ENCODE results near the gene SNCAIP. TPM values are rescaled to one million over a fixed set of nuclear protein-coding genes. Genes with fewer than 3 reads are reported as not detected.

The SNCAIP gene
- total RNA-seq, 1 experiment from 2014 or later: 3.0 TPM

DNA sequence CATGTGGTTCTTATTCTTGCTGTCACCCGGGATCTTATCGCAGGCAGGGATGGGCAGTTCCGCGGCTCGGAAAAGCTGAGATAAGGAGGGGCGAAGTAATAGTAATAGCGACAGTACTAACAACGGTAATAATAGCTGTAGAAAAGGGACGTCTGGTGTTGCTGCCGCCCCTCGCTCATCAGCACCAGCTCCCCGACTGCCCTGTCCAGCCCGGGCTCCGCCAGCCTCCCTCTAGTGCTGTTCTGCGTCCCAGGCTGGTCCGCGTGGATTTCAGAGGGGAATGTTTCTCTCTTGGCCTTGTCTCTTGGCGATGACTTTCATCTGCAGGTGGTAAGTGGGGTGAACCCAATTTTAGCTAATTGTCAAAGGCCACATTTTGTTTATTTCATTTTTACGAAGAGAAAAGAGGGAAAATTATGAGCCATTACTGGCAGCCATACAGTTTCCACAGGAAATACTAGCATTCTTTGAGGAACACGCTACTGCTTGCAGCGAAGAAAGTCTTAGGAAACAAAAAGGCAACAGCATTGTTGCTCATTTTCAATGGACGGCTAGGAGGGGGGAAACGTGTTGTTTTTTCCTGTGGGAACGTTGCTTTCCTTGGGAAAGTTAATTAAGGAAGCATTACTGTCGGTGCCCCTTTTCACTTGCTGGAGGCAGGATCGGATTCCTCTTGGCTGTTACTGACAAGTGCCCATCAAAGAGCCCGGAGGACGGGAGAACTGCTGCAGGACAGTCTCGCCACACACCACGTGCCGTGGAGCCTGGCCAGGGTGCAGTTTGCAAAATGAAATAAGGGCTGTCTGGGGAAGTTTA is 762 bp downstream of the SNCAIP start:
- no peak overlapping the region for H3K4ac ChIP-seq (ENCODE audit: low read depth, low read length)
- no peak overlapping the region for H2BK12ac ChIP-seq (ENCODE audit: insufficient read length, low read depth, low read length)
- H3K36me3 Mint-ChIP-seq (ENCODE audit: insufficient read depth in 1 of 3, low read depth in 3 of 3): peaks cover 0 to 2% (median 0%) of the 10 kb centered on the region in 3 experiments; a peak in 4 of 7 replicates
- H3K27ac ChIP-seq (ENCODE audit: insufficient read length, low read depth, low read length): no peak overlapping the region
- H3T11ph ChIP-seq (ENCODE audit: low read length): no peak overlapping the region
- peaks cover 12% of the 10 kb centered on the region for H3K27me3 ChIP-seq (ENCODE audit: insufficient read depth, low read length)
- no peak overlapping the region for H2BK15ac ChIP-seq (ENCODE audit: low read depth, low read length)
- no peak overlapping the region for H4K5ac ChIP-seq (ENCODE audit: insufficient read length, low read depth, low read length)
- H3K4me3 Mint-ChIP-seq: peak overlapping the region; percentile 71 to 93
- no peak overlapping the region for H3K56ac ChIP-seq (ENCODE audit: insufficient read length, low read depth, low read length)
- TF ChIP-seq, protein P1, sequence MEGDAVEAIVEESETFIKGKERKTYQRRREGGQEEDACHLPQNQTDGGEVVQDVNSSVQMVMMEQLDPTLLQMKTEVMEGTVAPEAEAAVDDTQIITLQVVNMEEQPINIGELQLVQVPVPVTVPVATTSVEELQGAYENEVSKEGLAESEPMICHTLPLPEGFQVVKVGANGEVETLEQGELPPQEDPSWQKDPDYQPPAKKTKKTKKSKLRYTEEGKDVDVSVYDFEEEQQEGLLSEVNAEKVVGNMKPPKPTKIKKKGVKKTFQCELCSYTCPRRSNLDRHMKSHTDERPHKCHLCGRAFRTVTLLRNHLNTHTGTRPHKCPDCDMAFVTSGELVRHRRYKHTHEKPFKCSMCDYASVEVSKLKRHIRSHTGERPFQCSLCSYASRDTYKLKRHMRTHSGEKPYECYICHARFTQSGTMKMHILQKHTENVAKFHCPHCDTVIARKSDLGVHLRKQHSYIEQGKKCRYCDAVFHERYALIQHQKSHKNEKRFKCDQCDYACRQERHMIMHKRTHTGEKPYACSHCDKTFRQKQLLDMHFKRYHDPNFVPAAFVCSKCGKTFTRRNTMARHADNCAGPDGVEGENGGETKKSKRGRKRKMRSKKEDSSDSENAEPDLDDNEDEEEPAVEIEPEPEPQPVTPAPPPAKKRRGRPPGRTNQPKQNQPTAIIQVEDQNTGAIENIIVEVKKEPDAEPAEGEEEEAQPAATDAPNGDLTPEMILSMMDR (conservative IDR thresholded peaks at IDR 0.05): no peak
- peaks cover 29 to 31% of the 10 kb centered on the region in 2 experiments for H3K4me1 Mint-ChIP-seq
- peak overlapping the region; percentile 96 for H3K4me2 ChIP-seq (ENCODE audit: insufficient read depth, insufficient read length, low read length)
- no peak overlapping the region for H4K8ac ChIP-seq (replicated peaks; ENCODE audit: insufficient read length, low read depth, low read length)
- peaks cover 61% of the 10 kb centered on the region for H3K27me3 Mint-ChIP-seq (ENCODE audit: low read depth)
- no peak overlapping the region; the same call in 1 of the 2 replicates for H3K14ac ChIP-seq (ENCODE audit: insufficient read depth, low read length)
- no peak overlapping the region for H3K9ac ChIP-seq (ENCODE audit: extremely low read depth, insufficient read length, low read length)
- peak; percentile 33 for DNase-seq
- no peaks in the 10 kb centered on the region for H3K79me2 ChIP-seq (ENCODE audit: insufficient read depth, low read length)
- H2BK5ac ChIP-seq (ENCODE audit: insufficient read length, low read length): no peak overlapping the region
- H3K9me3 Mint-ChIP-seq: no peaks in the 10 kb centered on the region
- no peaks in the 10 kb centered on the region for H4K20me1 ChIP-seq (ENCODE audit: control insufficient read depth, insufficient read depth, insufficient read length)
- H3K27ac Mint-ChIP-seq: no peak overlapping the region
- no peaks in the 10 kb centered on the region for H3K9me3 ChIP-seq (ENCODE audit: control insufficient read depth, low read depth, low read length)
- no peak overlapping the region for H4K91ac ChIP-seq (ENCODE audit: insufficient read length, low read depth, low read length)
- peaks cover 19% of the 10 kb centered on the region for H3K23me2 ChIP-seq (ENCODE audit: insufficient read length, low read depth, low read length, poor library complexity, severe bottlenecking)
- no peak overlapping the region for H3K18ac ChIP-seq (ENCODE audit: insufficient read length, low read depth, low read length)
- H2AK5ac ChIP-seq (ENCODE audit: insufficient read length, low read length): no peak overlapping the region
- peak overlapping the region; percentile 1 for H2AFZ ChIP-seq (ENCODE audit: low read length)
- H3K4me1 ChIP-seq (ENCODE audit: insufficient read depth, low read length): peaks cover 3% of the 10 kb centered on the region; the same call in 1 of the 2 replicates
- H3K23ac ChIP-seq (ENCODE audit: insufficient read length, low read depth, low read length): no peak overlapping the region
- H2BK120ac ChIP-seq (ENCODE audit: low read depth, low read length, poor library complexity, severe bottlenecking): no peak overlapping the region
- H3K79me1 ChIP-seq (ENCODE audit: insufficient read depth, low read depth, low read length, poor library complexity, severe bottlenecking): no peaks in the 10 kb centered on the region
- H2BK20ac ChIP-seq (ENCODE audit: low read depth, low read length, poor library complexity, severe bottlenecking): no peak overlapping the region
- WGBS (ENCODE audit: extremely low coverage, insufficient read length, low lambda C conversion rate): no CpG with 5 or more reads among the region's 31 CpGs
